Breast epithelium (tissue), 4 donors: Measurements from ENCODE around the gene CHRNB4. TPM values are rescaled to one million over a fixed set of nuclear protein-coding genes. Genes with fewer than 3 reads are reported as not detected.
A peak's percentile ranks its signal among the peaks of the same experiment; 100 is the strongest.

Source experiments
- DNase-seq, 2 donors: peaks; one replicate each; pipeline ENCODE4 v3.0.0-alpha.2; 2019; ENCODE audit warnings: low spot score in 2 of 2
- H3K27ac ChIP-seq, 2 donors: fragments of 200-600 bp; sonication (generic) in 1 of 2; one replicate each; pipeline ENCODE4 v1.5.1; 2016 to 2019; ENCODE audit warnings: mild to moderate bottlenecking in 1 of 2
- H3K27me3 ChIP-seq, 2 donors: fragments of 200-600 bp; sonication (generic) in 1 of 2; one replicate each; pipeline versions ENCODE4 v1.5.1 to v1.6.0; 2017 to 2019; ENCODE audit warnings: control low read depth in 1 of 2, mild to moderate bottlenecking in 1 of 2
- H3K36me3 ChIP-seq: fragments of 200-600 bp; one replicate; pipeline ENCODE4 v1.5.1; 2019
- H3K4me1 ChIP-seq, 2 donors: fragments of 200-600 bp; sonication (generic); one replicate each; pipeline ENCODE4 v1.5.1; 2016 to 2019; ENCODE audit warnings: control low read depth in 1 of 2
- H3K4me3 ChIP-seq, 3 donors: fragments of 200-600 bp; sonication (generic); 1 replicate in 2 of 3; 2 replicates in 1 of 3; pipeline ENCODE4 v1.5.1; 2016 to 2019; ENCODE audit warnings: mild to moderate bottlenecking in 3 of 3, moderate library complexity in 2 of 3
- H3K9me3 ChIP-seq, 2 donors: fragments of 200-600 bp; sonication (generic) in 1 of 2; one replicate each; pipeline ENCODE4 v1.5.1; 2016 to 2019; ENCODE audit warnings: control low read depth in 1 of 2
- CTCF ChIP-seq, 3 donors: fragments of 450-650 bp; IDR thresholded peaks; one replicate each; pipeline ENCODE4 v1.5.1; 2016 to 2017; ENCODE audit warnings: antibody characterized with exemption in 3 of 3, mild to moderate bottlenecking in 3 of 3, moderate library complexity in 3 of 3
- POLR2A ChIP-seq: fragments of 450-650 bp; IDR thresholded peaks from one replicate; pipeline ENCODE4 v1.6.1; 2016; ENCODE audit warnings: antibody characterized with exemption, mild to moderate bottlenecking, moderate library complexity
- POLR2AphosphoS5 ChIP-seq, 3 donors: sonication (generic); formaldehyde crosslinking; IDR thresholded peaks; one replicate each; pipeline ENCODE4 v1.6.1; 2017; ENCODE audit warnings: antibody characterized with exemption in 3 of 3
- intact Hi-C: fragments of 100-400 bp; cut with DNase I; formaldehyde crosslinking; loops from one replicate; pipeline ENCODE4 v1.15.1; 2023; ENCODE audit warnings: low total_unique reads
- total RNA-seq, 3 donors: library from RNA; depleted of rRNA; stranded (reverse); fragments of >200 nt; gene quantifications; one replicate each; pipeline ENCODE4 v1.1.0, GENCODE V29; 2016

The CHRNB4 gene
- total RNA-seq, 3 donors from 2014 or later, result not detected

GRCh38 chr15:78637776-78638435 lies 3.1 kb downstream of the CHRNB4 start:
- DNase-seq, result peak in 1 of 2 donors; percentile 10
- Histone ChIP-seq H3K27me3 (no peaks in the 10 kb centered on the region), H3K27ac (no peak overlapping the region), H3K9me3 (peaks cover 9 to 11% of the 10 kb centered on the region in 2 donors), H3K4me3 (no peak overlapping the region), H3K36me3 (no peaks in the 10 kb centered on the region), H3K4me1 (peaks cover 0 to 10% of the 10 kb centered on the region in 2 donors)
- TF ChIP-seq CTCF (IDR thresholded peaks at IDR 0.05), result no peak
- TF ChIP-seq POLR2A, result no peak
- TF ChIP-seq POLR2AphosphoS5 (IDR thresholded peaks at IDR 0.05), result no peak
- intact Hi-C loops, result no loop called here

GRCh38 chr15:78636378-78636859 lies 4.6 kb downstream of the CHRNB4 start:
- TF ChIP-seq POLR2AphosphoS5 (IDR thresholded peaks at IDR 0.05) (no peak), CTCF (IDR thresholded peaks at IDR 0.05) (no peak), POLR2A (no peak)
- H3K27ac ChIP-seq, result no peak overlapping the region
- H3K9me3 ChIP-seq, result peaks cover 9 to 12% of the 10 kb centered on the region in 2 donors
- no peak for DNase-seq
- no peak overlapping the region for H3K4me3 ChIP-seq
- intact Hi-C loops, result no loop called here
- peaks cover 0 to 10% of the 10 kb centered on the region in 2 donors for H3K4me1 ChIP-seq
- H3K27me3 ChIP-seq, result no peaks in the 10 kb centered on the region
- H3K36me3 ChIP-seq, result no peaks in the 10 kb centered on the region

- intact Hi-C loops, result no loop called here
- H3K4me1 ChIP-seq, result peaks cover 0 to under 1% of the 10 kb centered on the region in 2 donors
- peaks cover 9 to 12% of the 10 kb centered on the region in 2 donors for H3K9me3 ChIP-seq
- H3K36me3 ChIP-seq, result no peaks in the 10 kb centered on the region
- peak in 1 of 2 donors; percentile 20 for DNase-seq
- no peak for TF ChIP-seq CTCF (IDR thresholded peaks at IDR 0.05)
- no peak overlapping the region for H3K4me3 ChIP-seq
- no peak overlapping the region for H3K27ac ChIP-seq
- no peaks in the 10 kb centered on the region for H3K27me3 ChIP-seq
Observed at GRCh38 chr15:78635346-78635745, 5.7 kb downstream of the CHRNB4 start.

GRCh38 chr15:78634210-78635145 lies 6.5 kb downstream of the CHRNB4 start:
- DNase-seq, result peak in 1 of 2 donors; percentile 33

More at GRCh38 chr15:78634210-78635145, 6.5 kb downstream of the CHRNB4 start:
- TF ChIP-seq CTCF (IDR thresholded peaks at IDR 0.05) (no peak), POLR2AphosphoS5 (IDR thresholded peaks at IDR 0.05) (no peak), POLR2A (no peak)
- Histone ChIP-seq H3K27me3 (no peaks in the 10 kb centered on the region), H3K9me3 (peaks cover 9 to 12% of the 10 kb centered on the region in 2 donors), H3K4me1 (no peaks in the 10 kb centered on the region), H3K36me3 (no peaks in the 10 kb centered on the region), H3K27ac (no peak overlapping the region), H3K4me3 (no peak overlapping the region)
- intact Hi-C loops, result no loop called here
